ENCODE data around the gene LSM3.
"Not testable (repeated sequence)": the region's sequence is repeated elsewhere in the genome, so short reads cannot be mapped to it uniquely, and the experiment has no call there.

Gene LSM3

GRCh38 chr3:14223595-14223994 is 45.0 kb downstream of the LSM3 start:
- peak; percentile 10 for DNase-seq

- DNase-seq, result no peak
Observed at GRCh38 chr3:14224895-14225294, 46.3 kb downstream of the LSM3 start.

GRCh38 chr3:14225421-14225820 is 46.8 kb downstream of the LSM3 start:
- DNase-seq, result peak; percentile 86

- not testable (repeated sequence) for DNase-seq
Observed at GRCh38 chr3:14226351-14226750, 47.7 kb downstream of the LSM3 start.

- no peak for DNase-seq
Observed at GRCh38 chr3:14227856-14228255, 49.2 kb downstream of the LSM3 start.

- peak; percentile 56 for DNase-seq
Observed at GRCh38 chr3:14228681-14229470, 50.3 kb downstream of the LSM3 start.

- not testable (repeated sequence) for DNase-seq
Observed at GRCh38 chr3:14229695-14230094, 51.1 kb downstream of the LSM3 start.

- DNase-seq, result no peak
Observed at GRCh38 chr3:14230729-14231128, 52.1 kb downstream of the LSM3 start.

- peak; percentile 34 for DNase-seq
Observed at GRCh38 chr3:14231145-14231990, 52.8 kb downstream of the LSM3 start.

- no peak for DNase-seq
Observed at GRCh38 chr3:14231998-14232501, 53.4 kb downstream of the LSM3 start.

GRCh38 chr3:14234251-14235002 is 55.8 kb downstream of the LSM3 start:
- no peak for DNase-seq

- DNase-seq, result no peak
Observed at GRCh38 chr3:14235003-14235911, 56.6 kb downstream of the LSM3 start.

GRCh38 chr3:14235912-14236295 is 57.3 kb downstream of the LSM3 start:
- DNase-seq, result no peak

- DNase-seq, result no peak
Observed at GRCh38 chr3:14236902-14237301, 58.3 kb downstream of the LSM3 start.

- DNase-seq, result no peak
Observed at GRCh38 chr3:14237457-14237856, 58.8 kb downstream of the LSM3 start.

- DNase-seq, result no peak
Observed at GRCh38 chr3:14238356-14238755, 59.7 kb downstream of the LSM3 start.

- DNase-seq, result no peak
Observed at GRCh38 chr3:14238930-14239329, 60.3 kb downstream of the LSM3 start.

GRCh38 chr3:14239940-14240339 is 61.3 kb downstream of the LSM3 start:
- DNase-seq, result no peak

GRCh38 chr3:14240366-14240765 is 61.7 kb downstream of the LSM3 start:
- DNase-seq, result no peak

- no peak for DNase-seq
Observed at GRCh38 chr3:14241716-14242115, 63.1 kb downstream of the LSM3 start.

- no peak for DNase-seq
Observed at GRCh38 chr3:14242490-14243311, 64.1 kb downstream of the LSM3 start.
